ENCODE data around the gene MRPL28. TPM values are rescaled to one million over a fixed set of nuclear protein-coding genes. Genes with fewer than 3 reads are reported as not detected.
"Not testable (repeated sequence)": the region's sequence is repeated elsewhere in the genome, so short reads cannot be mapped to it uniquely, and the experiment has no call there.

Gene MRPL28
- total RNA-seq, 1 experiment from 2014 or later: 61.4 TPM

DNA sequence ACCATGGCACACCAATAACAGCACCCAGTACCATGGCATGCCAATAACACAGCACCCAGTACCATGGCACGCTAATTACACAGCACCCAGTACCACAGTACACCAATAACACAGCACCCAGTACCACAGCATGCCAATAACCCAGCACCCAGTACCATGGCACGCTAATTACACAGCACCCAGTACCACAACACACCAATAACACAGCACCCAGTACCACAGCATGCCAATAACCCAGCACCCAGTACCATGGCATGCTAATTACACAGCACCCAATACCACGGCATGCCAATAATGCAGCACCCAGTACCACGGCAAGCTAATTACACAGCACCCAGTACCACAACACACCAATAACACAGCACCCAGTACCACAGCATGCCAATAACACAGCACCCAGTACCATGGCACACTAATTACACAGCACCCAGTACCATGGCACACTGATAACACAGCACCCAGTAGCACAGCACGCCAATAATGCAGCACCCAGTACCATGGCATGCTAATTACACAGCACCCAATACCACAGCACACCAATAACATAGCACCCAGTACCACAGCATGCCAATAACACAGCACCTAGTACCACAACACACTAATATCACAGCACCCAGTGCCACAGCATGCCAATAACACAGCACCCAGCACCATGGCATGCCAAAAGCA, 36.0 kb downstream of the MRPL28 start:
- CTCF ChIA-PET; BruUV-seq (replicated peaks); ATAC-seq; H3K36me3 ChIP-seq (ENCODE audit: control insufficient read depth in 1 of 2, insufficient read depth in 2 of 2, low read length in 2 of 2); H4K20me1 ChIP-seq (ENCODE audit: insufficient read depth); H3K27ac ChIP-seq (ENCODE audit: low read depth, low read length); DNase-seq (ENCODE audit: low read depth, low spot score); intact Hi-C loops (cut with micrococcal nuclease); H3K27me3 ChIP-seq (ENCODE audit: insufficient read depth, low read length); RAD21 ChIA-PET (ENCODE audit: low non-redundant PET in 1 of 2, low total read pairs in 2 of 2, uncharacterized antibody in 2 of 2, unreplicated experiment in 2 of 2); H2AFZ ChIP-seq (ENCODE audit: low read depth, low read length, poor library complexity, severe bottlenecking); H3K9me3 ChIP-seq (ENCODE audit: control insufficient read depth in 1 of 2, insufficient read depth in 1 of 2, low read depth in 1 of 2, low read length in 2 of 2); H3K4me3 ChIP-seq (replicated peaks in 1 of 2; ENCODE audit: low read depth in 1 of 2, low read length in 2 of 2); H3K9ac ChIP-seq (ENCODE audit: low read length); H3K9me2 ChIP-seq (ENCODE audit: insufficient read depth); H3K4me1 ChIP-seq (ENCODE audit: control insufficient read depth in 1 of 2, insufficient read depth in 2 of 2, low read length in 2 of 2); H3K4me2 ChIP-seq (ENCODE audit: low read length); POLR2A ChIA-PET: not testable (repeated sequence)
- H3K79me2 ChIP-seq (ENCODE audit: insufficient read depth, low read length): peaks cover 63% of the 10 kb centered on the region

GRCh38 chr16:333406-334094, 36.8 kb downstream of the MRPL28 start:
- Histone ChIP-seq H3K4me2 (ENCODE audit: low read length) (no peak overlapping the region), H3K9ac (ENCODE audit: low read length) (no peak overlapping the region), H3K4me1 (ENCODE audit: control insufficient read depth in 1 of 2, insufficient read depth in 2 of 2, low read length in 2 of 2) (peaks cover 5 to 9% of the 10 kb centered on the region in 2 experiments), H3K4me3 (replicated peaks in 1 of 2; ENCODE audit: low read depth in 1 of 2, low read length in 2 of 2) (no peak overlapping the region), H3K9me3 (ENCODE audit: control insufficient read depth in 1 of 2, insufficient read depth in 1 of 2, low read depth in 1 of 2, low read length in 2 of 2) (no peaks in the 10 kb centered on the region), H3K9me2 (ENCODE audit: insufficient read depth) (no peaks in the 10 kb centered on the region), H4K20me1 (ENCODE audit: insufficient read depth) (no peaks in the 10 kb centered on the region), H3K79me2 (ENCODE audit: insufficient read depth, low read length) (peaks cover 59% of the 10 kb centered on the region), H3K27ac (ENCODE audit: low read depth, low read length) (no peak overlapping the region), H3K36me3 (ENCODE audit: control insufficient read depth in 1 of 2, insufficient read depth in 2 of 2, low read length in 2 of 2) (no peaks in the 10 kb centered on the region), H3K27me3 (ENCODE audit: insufficient read depth, low read length) (no peaks in the 10 kb centered on the region), H2AFZ (ENCODE audit: low read depth, low read length, poor library complexity, severe bottlenecking) (no peak overlapping the region)
- DNase-seq (ENCODE audit: low read depth, low spot score) (no peak), ATAC-seq (no peak)
- no TSS peak for BruUV-seq (replicated peaks)
- ChIA-PET CTCF (no interaction called here), RAD21 (ENCODE audit: low non-redundant PET in 1 of 2, low total read pairs in 2 of 2, uncharacterized antibody in 2 of 2, unreplicated experiment in 2 of 2) (no interaction called here), POLR2A (no interaction called here)
- TF ChIP-seq POLR2A (IDR thresholded peaks at IDR 0.05; ENCODE audit: borderline replicate concordance, extremely low read depth, insufficient read depth, insufficient read length) (no peak), EZH2 (IDR thresholded peaks at IDR 0.05) (no peak), TCF7L2 (IDR thresholded peaks at IDR 0.05; ENCODE audit: borderline replicate concordance, extremely low read depth, insufficient read depth, insufficient read length) (no peak), SIN3A (IDR thresholded peaks at IDR 0.05; ENCODE audit: low read depth) (no peak), ATF3 (IDR thresholded peaks at IDR 0.05) (no peak), FOSL1 (IDR thresholded peaks at IDR 0.05; ENCODE audit: low read depth) (no peak), EGR1 (IDR thresholded peaks at IDR 0.05; ENCODE audit: low read depth) (no peak), ZFX (IDR thresholded peaks at IDR 0.05) (no peak)
- TF ChIP-seq, protein P1, sequence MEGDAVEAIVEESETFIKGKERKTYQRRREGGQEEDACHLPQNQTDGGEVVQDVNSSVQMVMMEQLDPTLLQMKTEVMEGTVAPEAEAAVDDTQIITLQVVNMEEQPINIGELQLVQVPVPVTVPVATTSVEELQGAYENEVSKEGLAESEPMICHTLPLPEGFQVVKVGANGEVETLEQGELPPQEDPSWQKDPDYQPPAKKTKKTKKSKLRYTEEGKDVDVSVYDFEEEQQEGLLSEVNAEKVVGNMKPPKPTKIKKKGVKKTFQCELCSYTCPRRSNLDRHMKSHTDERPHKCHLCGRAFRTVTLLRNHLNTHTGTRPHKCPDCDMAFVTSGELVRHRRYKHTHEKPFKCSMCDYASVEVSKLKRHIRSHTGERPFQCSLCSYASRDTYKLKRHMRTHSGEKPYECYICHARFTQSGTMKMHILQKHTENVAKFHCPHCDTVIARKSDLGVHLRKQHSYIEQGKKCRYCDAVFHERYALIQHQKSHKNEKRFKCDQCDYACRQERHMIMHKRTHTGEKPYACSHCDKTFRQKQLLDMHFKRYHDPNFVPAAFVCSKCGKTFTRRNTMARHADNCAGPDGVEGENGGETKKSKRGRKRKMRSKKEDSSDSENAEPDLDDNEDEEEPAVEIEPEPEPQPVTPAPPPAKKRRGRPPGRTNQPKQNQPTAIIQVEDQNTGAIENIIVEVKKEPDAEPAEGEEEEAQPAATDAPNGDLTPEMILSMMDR (IDR thresholded peaks at IDR 0.05 in 2 of 3, conservative IDR thresholded peaks at IDR 0.05 in 1 of 3; ENCODE audit: borderline replicate concordance in 1 of 3, insufficient read depth in 1 of 3, low read depth in 2 of 3, low read length in 2 of 3): no peak
- intact Hi-C loops (cut with micrococcal nuclease): no loop called here

DNA sequence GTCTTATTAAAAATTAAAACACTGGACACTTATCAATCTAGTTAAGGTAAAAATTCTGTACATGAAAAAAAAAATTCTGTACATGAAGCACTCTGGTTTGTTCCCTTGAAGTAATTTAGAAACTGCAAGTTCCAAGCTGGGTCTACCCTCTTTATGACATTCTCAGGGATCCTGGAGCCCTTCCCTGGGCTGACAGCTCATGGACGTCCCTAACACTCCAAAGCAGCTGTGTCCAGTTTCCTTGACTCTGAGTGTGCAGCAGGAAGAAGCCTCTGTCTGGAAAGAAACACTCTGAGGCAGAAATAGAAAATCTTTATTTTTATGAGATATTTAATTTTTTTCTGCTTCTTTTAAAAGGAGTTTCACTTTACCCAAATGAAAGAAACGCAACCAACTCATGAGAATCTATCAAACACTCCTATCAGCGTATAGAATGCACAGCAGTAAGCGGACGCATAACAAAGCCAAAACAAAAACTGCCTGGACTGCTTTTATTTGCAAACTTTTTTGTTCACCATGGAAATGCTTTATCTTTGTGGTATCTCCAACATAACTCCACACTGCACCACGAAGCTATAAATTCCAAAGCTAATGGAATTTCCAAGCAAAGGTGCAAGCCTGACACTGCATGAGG, 39.0 kb downstream of the MRPL28 start:
- H2AFZ ChIP-seq (ENCODE audit: low read depth, low read length, poor library complexity, severe bottlenecking); H3K9me3 ChIP-seq (ENCODE audit: control insufficient read depth in 1 of 2, insufficient read depth in 1 of 2, low read depth in 1 of 2, low read length in 2 of 2); ATAC-seq; DNase-seq (ENCODE audit: low read depth, low spot score); H3K27me3 ChIP-seq (ENCODE audit: insufficient read depth, low read length); H3K36me3 ChIP-seq (ENCODE audit: control insufficient read depth in 1 of 2, insufficient read depth in 2 of 2, low read length in 2 of 2); H3K9me2 ChIP-seq (ENCODE audit: insufficient read depth); H3K27ac ChIP-seq (ENCODE audit: low read depth, low read length); POLR2A ChIA-PET; H3K4me2 ChIP-seq (ENCODE audit: low read length); intact Hi-C loops (cut with micrococcal nuclease); H3K4me3 ChIP-seq (replicated peaks in 1 of 2; ENCODE audit: low read depth in 1 of 2, low read length in 2 of 2); CTCF ChIA-PET; BruUV-seq (replicated peaks); RAD21 ChIA-PET (ENCODE audit: low non-redundant PET in 1 of 2, low total read pairs in 2 of 2, uncharacterized antibody in 2 of 2, unreplicated experiment in 2 of 2); H4K20me1 ChIP-seq (ENCODE audit: insufficient read depth); H3K9ac ChIP-seq (ENCODE audit: low read length): not testable (repeated sequence)
- Histone ChIP-seq H3K4me1 (ENCODE audit: control insufficient read depth in 1 of 2, insufficient read depth in 2 of 2, low read length in 2 of 2) (peaks cover 14 to 32% of the 10 kb centered on the region in 2 experiments), H3K79me2 (ENCODE audit: insufficient read depth, low read length) (peaks cover 46% of the 10 kb centered on the region)

Measured in HCT116 (cell line).